ENCODE measurements around the gene MYO1A. TPM values are rescaled to one million over a fixed set of nuclear protein-coding genes. Genes with fewer than 3 reads are reported as not detected.
"Not testable (repeated sequence)": the region's sequence is repeated elsewhere in the genome, so short reads cannot be mapped to it uniquely, and the experiment has no call there.

The MYO1A gene
- polyA plus RNA-seq, 1 of the 3 experiments (the other 2 are of a cell fraction), result not detected

DNA sequence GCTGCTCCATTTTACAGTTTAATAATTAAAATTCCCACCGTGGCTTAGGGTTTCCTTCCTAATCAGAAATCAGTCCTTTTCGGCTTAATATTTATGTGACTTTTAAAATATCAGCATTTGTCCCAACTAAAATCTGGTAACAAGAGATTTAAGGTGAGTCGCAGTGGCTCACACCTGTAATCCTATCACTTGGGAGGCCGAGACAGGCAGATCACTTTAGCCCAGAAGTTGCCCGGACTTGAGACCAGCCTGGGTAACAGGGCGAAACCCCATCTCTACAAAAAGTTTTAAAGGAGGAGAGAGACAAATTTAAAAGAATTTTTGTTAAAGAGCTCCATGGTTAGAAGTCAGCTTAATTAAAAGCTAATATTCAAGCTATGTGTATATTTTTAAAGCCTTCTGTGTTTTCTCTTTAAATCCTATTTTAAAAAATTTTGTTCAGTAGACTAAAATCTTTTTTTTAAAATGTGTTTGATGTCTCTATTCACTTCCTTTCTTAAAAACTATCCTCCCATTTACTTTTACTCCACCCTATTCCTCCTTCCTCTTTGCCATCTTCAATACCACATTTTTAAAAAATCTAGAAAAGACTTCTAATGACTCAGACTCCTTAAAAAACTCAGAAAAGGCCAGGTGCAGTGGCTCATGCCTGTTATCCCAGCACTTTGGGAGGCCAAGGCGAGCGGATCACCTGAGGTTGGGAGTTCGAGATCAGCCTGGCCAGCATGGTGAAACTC lies 29.8 kb downstream of the MYO1A start:
- POLR2A ChIA-PET, result no interaction called here
- Histone ChIP-seq H3K4me3 (ENCODE audit: low read depth in 2 of 2, low read length in 1 of 2) (no peak overlapping the region), H3K79me2 (ENCODE audit: insufficient read depth) (no peaks in the 10 kb centered on the region), H2AFZ (ENCODE audit: low read depth) (no peak overlapping the region), H3K4me1 (ENCODE audit: control insufficient read depth in 1 of 2, insufficient read depth in 2 of 2, low read depth in 1 of 2, low read length in 1 of 2) (peaks cover 0 to 12% of the 10 kb centered on the region in 2 experiments; a peak in 1 of 4 replicates), H3K27me3 (ENCODE audit: insufficient read depth) (peaks cover 17% of the 10 kb centered on the region; the same call in 1 of the 2 replicates), H3K27ac (ENCODE audit: low read depth in 2 of 2, low read length in 1 of 2) (no peak overlapping the region), H3K9me3 (no peaks in the 10 kb centered on the region), H3K4me2 (no peak overlapping the region), H3K9ac (no peak overlapping the region), H3F3A (replicated peaks; ENCODE audit: insufficient read depth) (no peaks in the 10 kb centered on the region), H4K20me1 (ENCODE audit: insufficient read depth) (no peaks in the 10 kb centered on the region), H3K36me3 (replicated peaks in 1 of 2; ENCODE audit: control insufficient read depth in 1 of 2, insufficient read depth in 2 of 2, low read length in 1 of 2) (no peaks in the 10 kb centered on the region), H3K9me2 (no peaks in the 10 kb centered on the region)
- TF ChIP-seq NFIC (IDR thresholded peaks at IDR 0.05; ENCODE audit: borderline replicate concordance) (no peak), GATA2 (CRISPR knock-in tag; IDR thresholded peaks at IDR 0.05) (no peak), ZBTB33 (IDR thresholded peaks at IDR 0.05; ENCODE audit: borderline replicate concordance, low read depth) (no peak), RCOR1 (IDR thresholded peaks at IDR 0.05; ENCODE audit: low read length) (no peak), EZH2phosphoT487 (IDR thresholded peaks at IDR 0.05; ENCODE audit: borderline replicate concordance, low read depth) (no peak), NRF1 (IDR thresholded peaks at IDR 0.05; ENCODE audit: low read depth, low read length) (no peak), RFX5 (IDR thresholded peaks at IDR 0.05; ENCODE audit: low read length) (no peak), TAF1 (IDR thresholded peaks at IDR 0.05; ENCODE audit: borderline replicate concordance, low read depth, low read length) (no peak), EP300 (IDR thresholded peaks at IDR 0.05; ENCODE audit: borderline replicate concordance in 1 of 2, low read depth in 1 of 2, low read length in 1 of 2) (no peak)
- TF ChIP-seq, protein P1, sequence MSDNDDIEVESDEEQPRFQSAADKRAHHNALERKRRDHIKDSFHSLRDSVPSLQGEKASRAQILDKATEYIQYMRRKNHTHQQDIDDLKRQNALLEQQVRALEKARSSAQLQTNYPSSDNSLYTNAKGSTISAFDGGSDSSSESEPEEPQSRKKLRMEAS (IDR thresholded peaks at IDR 0.05; ENCODE audit: low read depth), result no peak
- CTCF ChIA-PET, result interaction anchor here (1.8 to 10.1 kb wide), 3 partner anchors 15 to 41 kb away, joined by 3 to 110 read pairs (median 62); partner anchors contain the start of gene ZBTB39
- DNase-seq, result no peak
- WGBS (ENCODE audit: low lambda C conversion rate), result 84% methylated on average over 9 of the region's 9 CpGs

DNA sequence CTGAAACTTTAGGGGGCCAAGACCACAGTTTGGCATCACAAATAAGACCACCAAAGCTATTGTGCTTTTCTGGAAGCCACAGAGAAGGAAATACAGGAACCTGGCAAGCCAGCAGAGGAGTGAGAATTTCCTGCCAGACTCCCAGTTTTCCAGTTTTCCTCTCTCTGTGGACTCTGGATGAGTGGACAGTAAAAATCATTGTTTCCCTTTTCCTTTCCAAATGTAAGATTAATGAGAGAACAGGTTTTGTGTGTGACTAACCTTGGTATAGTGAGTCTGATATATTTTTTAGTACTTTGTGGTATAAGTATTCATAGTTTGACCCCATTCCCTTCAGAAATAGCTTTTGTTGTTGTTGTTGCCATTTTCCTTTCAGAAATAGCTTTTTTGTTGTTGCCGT lies 31.0 kb downstream of the MYO1A start:
- POLR2A ChIA-PET, result no interaction called here
- Histone ChIP-seq H3K27me3 (ENCODE audit: insufficient read depth) (peaks cover 22% of the 10 kb centered on the region), H3K27ac (ENCODE audit: low read depth in 2 of 2, low read length in 1 of 2) (no peak overlapping the region), H4K20me1 (ENCODE audit: insufficient read depth) (no peaks in the 10 kb centered on the region), H2AFZ (ENCODE audit: low read depth) (no peak overlapping the region), H3K9me3 (no peaks in the 10 kb centered on the region), H3K9ac (no peak overlapping the region), H3K4me3 (ENCODE audit: low read depth in 2 of 2, low read length in 1 of 2) (no peak overlapping the region), H3K36me3 (replicated peaks in 1 of 2; ENCODE audit: control insufficient read depth in 1 of 2, insufficient read depth in 2 of 2, low read length in 1 of 2) (no peaks in the 10 kb centered on the region), H3F3A (replicated peaks; ENCODE audit: insufficient read depth) (no peaks in the 10 kb centered on the region), H3K9me2 (no peaks in the 10 kb centered on the region), H3K79me2 (ENCODE audit: insufficient read depth) (no peaks in the 10 kb centered on the region), H3K4me1 (ENCODE audit: control insufficient read depth in 1 of 2, insufficient read depth in 2 of 2, low read depth in 1 of 2, low read length in 1 of 2) (peaks cover 0 to 8% of the 10 kb centered on the region in 2 experiments; a peak in 1 of 4 replicates), H3K4me2 (no peak overlapping the region)
- DNase-seq, result no peak
- TF ChIP-seq RAD21 (IDR thresholded peaks at IDR 0.05; ENCODE audit: low read length) (no peak), ZBTB33 (IDR thresholded peaks at IDR 0.05; ENCODE audit: borderline replicate concordance, low read depth) (no peak), RFX5 (IDR thresholded peaks at IDR 0.05; ENCODE audit: low read length) (no peak), NFIC (IDR thresholded peaks at IDR 0.05; ENCODE audit: borderline replicate concordance) (no peak), SIN3A (IDR thresholded peaks at IDR 0.05; ENCODE audit: borderline replicate concordance, low read depth, low read length) (no peak), YY1 (IDR thresholded peaks at IDR 0.05; ENCODE audit: low read depth) (no peak)
- CTCF ChIA-PET, result interaction anchor here (0.6 to 10.1 kb wide), 6 partner anchors 14 to 109 kb away, joined by 3 to 110 read pairs (median 3); partner anchors contain the start of genes LRP1 and ZBTB39
- 79% methylated on average over 1 of the region's 1 CpG for WGBS (ENCODE audit: low lambda C conversion rate)

- CTCF ChIA-PET, result interaction anchor here (0.7 to 10.1 kb wide), 7 partner anchors 13 to 84 kb away, joined by 3 to 110 read pairs (median 3); partner anchors contain the start of gene ZBTB39
- not testable (repeated sequence) for H3K27ac ChIP-seq (ENCODE audit: low read depth in 2 of 2, low read length in 1 of 2)
- H3K27me3 ChIP-seq (ENCODE audit: insufficient read depth), result peaks cover 28% of the 10 kb centered on the region
Observed at GRCh38 chr12:57018353-57018752, 31.6 kb downstream of the MYO1A start.

More at GRCh38 chr12:57018353-57018752, 31.6 kb downstream of the MYO1A start:
- H3K9ac ChIP-seq; H3K9me3 ChIP-seq; H3K4me3 ChIP-seq (ENCODE audit: low read depth in 2 of 2, low read length in 1 of 2); H3K9me2 ChIP-seq; H3K79me2 ChIP-seq (ENCODE audit: insufficient read depth); POLR2A ChIA-PET; DNase-seq; H2AFZ ChIP-seq (ENCODE audit: low read depth); H3K4me1 ChIP-seq (ENCODE audit: control insufficient read depth in 1 of 2, insufficient read depth in 2 of 2, low read depth in 1 of 2, low read length in 1 of 2); H3K36me3 ChIP-seq (replicated peaks in 1 of 2; ENCODE audit: control insufficient read depth in 1 of 2, insufficient read depth in 2 of 2, low read length in 1 of 2); H4K20me1 ChIP-seq (ENCODE audit: insufficient read depth); H3K4me2 ChIP-seq; H3F3A ChIP-seq (replicated peaks; ENCODE audit: insufficient read depth): not testable (repeated sequence)
- 83% methylated on average over 5 of the region's 5 CpGs for WGBS (ENCODE audit: low lambda C conversion rate)

Data from SK-N-SH (cell line).